AG10803 (cell line): ENCODE measurements around the gene PPARGC1A.

Experiments used
- DNase-seq: peaks from one replicate; pipeline ENCODE4 v3.0.0; 2010; ENCODE audit warnings: low read depth
- H3K4me3 ChIP-seq: 2 replicates; pipeline ENCODE4 v1.5.1; 2011; ENCODE audit warnings: mild to moderate bottlenecking, low read length, control low read depth
- TF ChIP-seq, protein P1 (sequence below): conservative IDR thresholded peaks from 2 replicates; pipeline ENCODE4 v1.5.1; 2011; ENCODE audit warnings: mild to moderate bottlenecking, low read length, control low read depth, inconsistent platforms

The PPARGC1A gene

DNA sequence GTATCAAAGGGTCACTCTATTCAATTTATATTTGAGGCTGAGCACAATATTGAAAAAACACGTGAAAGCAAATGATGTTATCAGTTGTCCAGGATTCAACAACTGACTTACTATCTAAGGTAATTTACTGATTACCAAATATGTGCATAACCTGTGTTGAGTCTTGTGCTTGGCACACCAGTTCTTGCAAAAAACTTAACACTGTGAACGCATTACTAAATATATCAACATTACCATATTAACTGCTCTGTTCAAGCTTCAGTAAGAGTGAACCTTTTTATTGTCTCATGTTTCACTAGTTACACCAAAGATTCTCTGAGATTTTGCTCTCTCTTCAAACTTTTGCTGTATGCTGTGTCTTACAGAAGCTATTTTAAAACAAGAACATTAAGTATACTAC is 38.4 kb downstream of the PPARGC1A start:
- no peak overlapping the region for H3K4me3 ChIP-seq
- DNase-seq, result no peak
- TF ChIP-seq, protein P1, sequence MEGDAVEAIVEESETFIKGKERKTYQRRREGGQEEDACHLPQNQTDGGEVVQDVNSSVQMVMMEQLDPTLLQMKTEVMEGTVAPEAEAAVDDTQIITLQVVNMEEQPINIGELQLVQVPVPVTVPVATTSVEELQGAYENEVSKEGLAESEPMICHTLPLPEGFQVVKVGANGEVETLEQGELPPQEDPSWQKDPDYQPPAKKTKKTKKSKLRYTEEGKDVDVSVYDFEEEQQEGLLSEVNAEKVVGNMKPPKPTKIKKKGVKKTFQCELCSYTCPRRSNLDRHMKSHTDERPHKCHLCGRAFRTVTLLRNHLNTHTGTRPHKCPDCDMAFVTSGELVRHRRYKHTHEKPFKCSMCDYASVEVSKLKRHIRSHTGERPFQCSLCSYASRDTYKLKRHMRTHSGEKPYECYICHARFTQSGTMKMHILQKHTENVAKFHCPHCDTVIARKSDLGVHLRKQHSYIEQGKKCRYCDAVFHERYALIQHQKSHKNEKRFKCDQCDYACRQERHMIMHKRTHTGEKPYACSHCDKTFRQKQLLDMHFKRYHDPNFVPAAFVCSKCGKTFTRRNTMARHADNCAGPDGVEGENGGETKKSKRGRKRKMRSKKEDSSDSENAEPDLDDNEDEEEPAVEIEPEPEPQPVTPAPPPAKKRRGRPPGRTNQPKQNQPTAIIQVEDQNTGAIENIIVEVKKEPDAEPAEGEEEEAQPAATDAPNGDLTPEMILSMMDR, result no peak

DNA sequence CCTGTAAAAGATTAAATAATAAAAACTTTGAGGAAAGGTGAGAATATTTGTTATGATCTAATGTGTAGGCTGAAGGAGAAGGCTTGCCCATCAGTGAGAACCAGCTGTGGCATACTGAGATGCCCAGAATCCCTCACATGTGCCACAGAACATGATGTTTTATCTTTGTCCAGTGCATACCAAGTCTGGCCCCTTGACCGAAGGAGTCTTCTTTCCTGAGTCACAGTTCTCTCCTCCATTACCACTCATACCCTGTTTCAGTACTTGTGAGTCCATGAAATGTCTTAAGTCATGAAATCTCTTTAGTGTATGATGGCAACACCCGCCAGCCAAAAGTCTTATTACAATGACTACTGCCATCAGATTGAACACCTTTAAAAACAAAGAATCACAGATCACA is 42.7 kb downstream of the PPARGC1A start:
- H3K4me3 ChIP-seq, result no peak overlapping the region
- TF ChIP-seq, protein P1, result no peak
- no peak for DNase-seq

DNA sequence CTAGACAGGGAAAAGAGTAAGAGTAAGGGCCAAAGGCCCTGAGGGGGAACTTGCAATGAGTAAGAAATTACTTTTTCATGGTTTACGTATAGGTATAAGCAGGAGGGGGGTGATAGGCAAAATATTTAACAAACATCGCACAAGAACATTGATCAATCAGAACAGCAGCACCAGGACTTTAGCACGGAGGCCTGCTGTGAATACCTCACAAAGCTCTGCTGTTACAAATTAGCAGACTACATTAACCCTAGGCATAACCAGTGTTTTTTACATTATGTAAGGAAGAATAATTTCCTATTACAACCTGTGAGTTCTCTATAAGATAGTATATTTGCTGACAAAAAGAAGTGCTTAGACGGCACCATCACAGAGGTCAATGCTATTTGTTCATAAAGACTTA is 44.9 kb downstream of the PPARGC1A start:
- DNase-seq, result no peak
- TF ChIP-seq, protein P1, result no peak
- H3K4me3 ChIP-seq, result no peak overlapping the region

DNA sequence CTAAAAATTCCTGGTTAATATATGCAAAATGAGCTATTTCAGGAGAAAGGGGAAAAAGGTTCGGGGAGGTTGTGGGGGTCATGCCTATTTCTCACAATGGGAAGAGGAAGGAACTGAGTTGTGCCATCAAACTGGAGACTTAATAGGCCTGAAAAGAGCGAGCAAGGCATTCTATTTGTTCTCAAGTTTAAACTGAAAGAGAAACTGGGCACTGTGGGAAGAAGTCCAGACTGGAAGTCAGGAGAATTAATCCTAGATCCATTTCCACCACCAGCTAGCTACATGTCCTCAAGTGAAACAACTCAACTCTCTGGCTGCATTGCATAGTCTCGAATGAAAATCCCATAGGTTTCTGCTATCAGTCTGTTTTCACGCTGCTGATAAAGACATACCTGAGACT is 50.6 kb downstream of the PPARGC1A start:
- no peak for DNase-seq
- no peak overlapping the region for H3K4me3 ChIP-seq
- TF ChIP-seq, protein P1, result no peak

DNA sequence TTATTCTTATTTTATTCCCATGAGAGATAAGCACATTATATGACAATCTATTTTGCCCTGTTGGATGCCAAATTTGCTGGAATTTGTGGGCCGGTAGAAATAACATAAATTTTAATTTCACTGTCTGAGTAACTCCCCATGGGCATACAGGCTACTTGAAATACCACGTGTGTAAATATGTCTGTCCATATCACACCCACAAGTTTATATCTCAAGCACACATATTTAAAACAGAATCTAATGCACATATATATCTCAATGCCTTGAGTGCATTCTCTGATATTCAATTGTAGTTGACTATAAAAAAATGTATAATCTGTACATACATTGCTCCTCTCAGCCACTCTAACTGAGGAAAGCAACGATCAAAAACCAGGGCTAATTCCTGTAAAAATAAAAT is 51.2 kb downstream of the PPARGC1A start:
- TF ChIP-seq, protein P1, result no peak

DNA sequence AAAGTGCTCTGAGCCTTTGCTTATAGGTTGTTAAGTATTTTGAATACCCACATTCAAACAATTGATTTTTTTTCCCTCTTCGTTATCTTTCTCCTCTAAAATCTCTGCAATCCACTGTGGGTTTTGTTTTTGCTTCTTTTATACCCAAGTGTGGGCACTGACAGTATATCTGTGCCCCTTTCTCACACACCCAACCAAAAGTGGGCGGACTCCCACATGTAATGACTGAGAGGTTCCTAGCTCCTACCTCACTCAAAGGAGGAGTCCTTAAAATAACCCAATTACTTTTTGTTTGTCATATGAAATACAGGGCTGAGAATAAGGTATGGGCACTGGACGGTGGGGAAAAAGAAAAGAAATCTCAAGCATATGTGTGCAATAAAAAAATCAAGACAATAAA is 51.7 kb downstream of the PPARGC1A start:
- TF ChIP-seq, protein P1, result no peak
- no peak for DNase-seq
- H3K4me3 ChIP-seq, result no peak overlapping the region

More for the DNA sequence above, 51.2 kb downstream of the PPARGC1A start:
- H3K4me3 ChIP-seq, result no peak overlapping the region
- no peak for DNase-seq

DNA sequence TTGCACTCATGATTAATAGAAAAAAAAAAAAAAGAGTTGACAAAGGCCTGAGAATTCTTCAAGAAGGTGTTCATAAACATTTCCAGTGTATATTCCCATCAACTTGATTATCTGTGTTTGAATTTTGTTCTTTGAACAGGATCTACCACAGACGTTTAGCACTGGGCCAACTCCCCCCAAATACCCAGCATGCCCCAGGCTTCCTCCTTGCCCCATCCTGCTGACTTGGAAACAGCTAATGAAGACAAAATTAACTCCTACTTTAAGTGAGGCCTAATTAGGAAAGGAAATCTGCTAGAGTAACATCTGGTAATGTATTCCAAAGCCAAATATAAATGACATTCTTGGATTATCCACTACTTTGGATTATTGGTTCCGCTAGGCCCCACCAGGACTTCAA is 52.5 kb downstream of the PPARGC1A start:
- no peak overlapping the region for H3K4me3 ChIP-seq
- no peak for DNase-seq
- TF ChIP-seq, protein P1, result no peak
